HepG2 (cell line): ENCODE measurements around the gene COPZ2. TPM values are rescaled to one million over a fixed set of nuclear protein-coding genes. Genes with fewer than 3 reads are reported as not detected.
A peak's percentile ranks its signal among the peaks of the same experiment; 100 is the strongest.

Experiments used
- CREM ChIP-seq, 2 experiments: sonication (generic) in 1 of 2; formaldehyde crosslinking in 1 of 2; IDR thresholded peaks; 2 replicates each; pipeline versions ENCODE4 v1.4.0 to v1.6.1; 2016 to 2020; ENCODE audit warnings: antibody characterized with exemption in 1 of 2, mild to moderate bottlenecking in 1 of 2, missing genetic modification reagents in 1 of 2
- CTCF ChIP-seq: sonication (generic); formaldehyde crosslinking; IDR thresholded peaks from 2 replicates; pipeline ENCODE4 v1.5.0; 2020; ENCODE audit warnings: mild to moderate bottlenecking, missing genetic modification reagents, moderate library complexity
- HNF4A ChIP-seq: sonication (generic); formaldehyde crosslinking; IDR thresholded peaks from 2 replicates; pipeline ENCODE4 v1.4.0; 2020; ENCODE audit warnings: missing genetic modification reagents
- MIXL1 ChIP-seq: IDR thresholded peaks from 2 replicates; pipeline ENCODE4 v1.6.1; 2016
- POGK ChIP-seq: sonication (generic); formaldehyde crosslinking; conservative IDR thresholded peaks from 2 replicates; pipeline ENCODE4 v1.8.0; 2022; ENCODE audit warnings: mild to moderate bottlenecking, moderate library complexity, missing genetic modification reagents
- ZBTB38 ChIP-seq: sonication (generic); formaldehyde crosslinking; IDR thresholded peaks from 2 replicates; pipeline ENCODE4 v1.5.1; 2020; ENCODE audit warnings: mild to moderate bottlenecking, missing genetic modification reagents
- ZBTB7A ChIP-seq: sonication (generic); formaldehyde crosslinking; IDR thresholded peaks from 2 replicates; pipeline ENCODE4 v1.8.0; 2022; ENCODE audit warnings: mild to moderate bottlenecking, missing genetic modification reagents
- ZFP41 ChIP-seq: sonication (generic); formaldehyde crosslinking; IDR thresholded peaks from 2 replicates; pipeline ENCODE4 v1.4.0; 2020; ENCODE audit warnings: mild to moderate bottlenecking, missing genetic modification reagents, borderline replicate concordance
- ZFX ChIP-seq: sonication (generic); formaldehyde crosslinking; IDR thresholded peaks from 2 replicates; pipeline ENCODE4 v1.4.0; 2020; ENCODE audit warnings: mild to moderate bottlenecking, low read depth, missing genetic modification reagents, moderate library complexity
- ZNF333 ChIP-seq: sonication (generic); formaldehyde crosslinking; IDR thresholded peaks from 2 replicates; pipeline ENCODE4 v1.4.0; 2020; ENCODE audit warnings: mild to moderate bottlenecking, missing genetic modification reagents, borderline replicate concordance
- ZNF547 ChIP-seq: sonication (generic); formaldehyde crosslinking; IDR thresholded peaks from 2 replicates; pipeline ENCODE4 v1.5.1; 2020; ENCODE audit warnings: mild to moderate bottlenecking, missing genetic modification reagents
- ZNF678 ChIP-seq: sonication (generic); formaldehyde crosslinking; IDR thresholded peaks from 2 replicates; pipeline ENCODE4 v1.4.0; 2020; ENCODE audit warnings: mild to moderate bottlenecking, missing genetic modification reagents
- ZNF724P ChIP-seq: sonication (generic); formaldehyde crosslinking; IDR thresholded peaks from 2 replicates; pipeline ENCODE4 v1.8.0; 2022; ENCODE audit warnings: missing genetic modification reagents, borderline replicate concordance
- ZNF777 ChIP-seq: sonication (generic); formaldehyde crosslinking; IDR thresholded peaks from 2 replicates; pipeline ENCODE4 v1.4.0; 2020; ENCODE audit warnings: missing genetic modification reagents
- polyA plus RNA-seq, 8 experiments: library from polyadenylated mRNA; depleted of rRNA in 3 of 8; stranded (reverse) in 7 of 8; unstranded in 1 of 8; fragments of >200 nt; fragmentation: Illumina TruSeq in 4 of 8; extraction: Trizol in 4 of 8; gene quantifications; 2 replicates each; pipeline versions ENCODE4 v1.2.1 to v1.2.3, GENCODE V29; 2011 to 2016; ENCODE audit warnings: low read depth in 4 of 8, missing spikeins in 1 of 8, mixed read lengths in 1 of 8; ENCODE audit not compliant: insufficient read depth in 1 of 8
- total RNA-seq, 5 experiments: library from RNA; depleted of rRNA; stranded (reverse); fragments of >200 nt; fragmentation: Illumina TruSeq; extraction: Trizol; gene quantifications; 2 replicates each; pipeline ENCODE4 v1.2.3, GENCODE V29; 2016; ENCODE audit warnings: low read depth in 1 of 5

The COPZ2 gene
- total and polyA plus RNA-seq, 2 of the 13 experiments (the other 11 are each of a cell fraction or from before 2014, with no cell fraction given): 0.61 to 1.5 TPM

GRCh38 chr17:48068491-48068961 is 30.9 kb upstream of the COPZ2 start (continued):
- TF ChIP-seq ZBTB7A (CRISPR knock-in tag): no peak
- no peak for TF ChIP-seq ZNF333 (CRISPR knock-in tag)
- peak; percentile 31; the same call in 1 of the 2 replicates for TF ChIP-seq HNF4A (CRISPR knock-in tag)
- TF ChIP-seq ZNF547 (CRISPR knock-in tag): no peak
- no peak for TF ChIP-seq ZNF777
- TF ChIP-seq ZFX: 0 out of 2 replicates have a peak, but pooled peaks have one; percentile 18
- no peak for TF ChIP-seq CREM (IDR thresholded peaks at IDR 0.05)
- TF ChIP-seq CREM (CRISPR knock-in tag; IDR thresholded peaks at IDR 0.05): no peak
- 0 out of 2 replicates have a peak, but pooled peaks have one; percentile 16 for TF ChIP-seq ZBTB38 (CRISPR knock-in tag)
- TF ChIP-seq POGK: 0 out of 2 replicates have a peak, but pooled peaks have one; percentile 23
- TF ChIP-seq ZNF678 (CRISPR knock-in tag): no peak
- peak; percentile 64; the same call in 1 of the 2 replicates for TF ChIP-seq MIXL1 (CRISPR knock-in tag)
- no peak for TF ChIP-seq ZFP41
- no peak for TF ChIP-seq ZNF724P (CRISPR knock-in tag)
- peak; percentile 32 for TF ChIP-seq CTCF
- TF ChIP-seq, all 625 proteins: peak for 11
